Fibroblast of lung (primary cell): ENCODE data around the gene SELENOO. TPM values are rescaled to one million over a fixed set of nuclear protein-coding genes. Genes with fewer than 3 reads are reported as not detected.

ENCODE experiments used
- DNase-seq, 2 donors: peaks; one replicate each; pipeline versions ENCODE4 v3.0.0 to v3.0.0-alpha.2; 2010; ENCODE audit warnings: low read depth in 2 of 2
- H2AFZ ChIP-seq: 2 replicates; pipeline ENCODE4 v1.5.1; 2012; ENCODE audit warnings: low read length, control low read depth, inconsistent platforms
- H3K27ac ChIP-seq: 2 replicates; pipeline ENCODE4 v1.5.1; 2011; ENCODE audit warnings: low read length, control low read depth; ENCODE audit not compliant: insufficient read depth
- H3K27me3 ChIP-seq: 2 replicates; pipeline ENCODE4 v1.5.1; 2011; ENCODE audit warnings: mild to moderate bottlenecking, low read length; ENCODE audit not compliant: control insufficient read depth, insufficient read depth
- H3K36me3 ChIP-seq: 2 replicates; pipeline ENCODE4 v1.5.1; 2011; ENCODE audit warnings: low read length; ENCODE audit not compliant: control insufficient read depth, insufficient read depth
- H3K4me1 ChIP-seq: 2 replicates; pipeline ENCODE4 v1.5.1; 2011; ENCODE audit warnings: low read length; ENCODE audit not compliant: control insufficient read depth, insufficient read depth; ENCODE audit errors: extremely low read depth
- H3K4me2 ChIP-seq: 2 replicates; pipeline ENCODE4 v1.5.1; 2011; ENCODE audit warnings: low read length, control low read depth; ENCODE audit not compliant: insufficient read depth; ENCODE audit errors: extremely low read depth
- H3K4me3 ChIP-seq, 4 experiments: fragments of 200-600 bp in 1 of 4; sonication (generic) in 1 of 4; replicated peaks in 1 of 4; 2 replicates each; pipeline ENCODE4 v1.5.1; 2011 to 2016; ENCODE audit warnings: low read length in 4 of 4, low read depth in 3 of 4, mild to moderate bottlenecking in 3 of 4, control low read depth in 2 of 4, inconsistent platforms in 1 of 4, mixed read lengths in 1 of 4; ENCODE audit not compliant: insufficient read depth in 1 of 4; ENCODE audit errors: control extremely low read depth in 1 of 4
- H3K79me2 ChIP-seq: 2 replicates; pipeline ENCODE4 v1.5.1; 2012; ENCODE audit warnings: mild to moderate bottlenecking, low read length, inconsistent platforms; ENCODE audit not compliant: control insufficient read depth, insufficient read depth
- H3K9ac ChIP-seq: 2 replicates; pipeline ENCODE4 v1.5.1; 2011; ENCODE audit warnings: mild to moderate bottlenecking, low read length, control low read depth; ENCODE audit not compliant: insufficient read depth
- H3K9me3 ChIP-seq: 2 replicates; pipeline ENCODE4 v1.5.1; 2012; ENCODE audit warnings: low read depth, low read length; ENCODE audit not compliant: control insufficient read depth, insufficient read depth
- H4K20me1 ChIP-seq: 2 replicates; pipeline ENCODE4 v1.5.1; 2011; ENCODE audit warnings: low read length; ENCODE audit not compliant: control insufficient read depth, insufficient read depth; ENCODE audit errors: extremely low read depth
- CTCF ChIP-seq, 2 donors: IDR thresholded peaks in 1 of 2; conservative IDR thresholded peaks in 1 of 2; 1 replicate in 1 of 2; 2 replicates in 1 of 2; pipeline ENCODE4 v1.5.1; 2011 to 2012; ENCODE audit warnings: low read length in 2 of 2, control low read depth in 1 of 2, inconsistent platforms in 1 of 2, low read depth in 1 of 2, mild to moderate bottlenecking in 1 of 2
- EZH2 ChIP-seq: IDR thresholded peaks from 2 replicates; pipeline ENCODE4 v1.5.1; 2012; ENCODE audit warnings: low read length, control low read depth, mild to moderate bottlenecking; ENCODE audit errors: missing control alignments
- polyA plus RNA-seq, 2 donors: library from polyadenylated mRNA; depleted of rRNA in 1 of 2; stranded (reverse) in 1 of 2; unstranded in 1 of 2; fragments of >200 nt; gene quantifications; 2 replicates each; pipeline ENCODE4 v1.2.1, GENCODE V29; 2011 to 2012; ENCODE audit warnings: missing spikeins in 1 of 2
- total RNA-seq: library from RNA; depleted of rRNA; stranded (reverse); fragments of >200 nt; gene quantifications from 2 replicates; pipeline ENCODE4 v1.2.1, GENCODE V29; 2014

Gene SELENOO
- total and polyA plus RNA-seq, 2 donors (not counting 1 experiment from before 2014, with no cell fraction given), result 8.3 to 20.1 TPM

- H4K20me1 ChIP-seq, result no peaks in the 10 kb centered on the region
- peaks cover 3% of the 10 kb centered on the region for H3K27me3 ChIP-seq
- H3K9me3 ChIP-seq, result no peaks in the 10 kb centered on the region
- H3K36me3 ChIP-seq, result no peaks in the 10 kb centered on the region
- no peak overlapping the region for H3K4me3 ChIP-seq
- H3K4me2 ChIP-seq, result no peak overlapping the region
- H3K27ac ChIP-seq, result no peak overlapping the region
- DNase-seq, result no peak
- no peak overlapping the region for H2AFZ ChIP-seq
- H3K4me1 ChIP-seq, result no peaks in the 10 kb centered on the region
- H3K79me2 ChIP-seq, result no peaks in the 10 kb centered on the region
- TF ChIP-seq CTCF (conservative IDR thresholded peaks at IDR 0.05 in 1 of 2, IDR thresholded peaks at IDR 0.05 in 1 of 2; ENCODE audit: low read depth in 1 of 2, low read length in 2 of 2) (no peak), EZH2 (no peak)
- peak overlapping the region; percentile 2 for H3K9ac ChIP-seq
Observed at GRCh38 chr22:50175921-50176849, 24.6 kb upstream of the SELENOO start.

- Histone ChIP-seq H3K9ac (no peak overlapping the region), H3K4me2 (no peak overlapping the region), H3K4me1 (no peaks in the 10 kb centered on the region), H2AFZ (no peak overlapping the region), H3K9me3 (no peaks in the 10 kb centered on the region), H3K36me3 (no peaks in the 10 kb centered on the region), H3K27ac (no peak overlapping the region), H3K27me3 (peaks cover 3% of the 10 kb centered on the region), H3K4me3 (no peak overlapping the region), H3K79me2 (no peaks in the 10 kb centered on the region), H4K20me1 (no peaks in the 10 kb centered on the region)
- TF ChIP-seq CTCF (conservative IDR thresholded peaks at IDR 0.05 in 1 of 2, IDR thresholded peaks at IDR 0.05 in 1 of 2; ENCODE audit: low read depth in 1 of 2, low read length in 2 of 2) (no peak), EZH2 (no peak)
- DNase-seq, result no peak
Observed at GRCh38 chr22:50176850-50177536, 23.8 kb upstream of the SELENOO start.
